IPS-18a (cell line): ENCODE results near the gene QSOX2.

Experiments used
- H3K27ac ChIP-seq: one replicate; pipeline ENCODE4 v1.5.1; 2013; ENCODE audit warnings: low read length
- H3K27me3 ChIP-seq: one replicate; pipeline ENCODE4 v1.6.1; 2013; ENCODE audit warnings: mild to moderate bottlenecking, low read length; ENCODE audit not compliant: control insufficient read depth, insufficient read depth
- H3K36me3 ChIP-seq: one replicate; pipeline ENCODE4 v1.6.1; 2013; ENCODE audit warnings: low read depth, low read length; ENCODE audit not compliant: control insufficient read depth
- H3K4me1 ChIP-seq: one replicate; pipeline ENCODE4 v1.6.1; 2013; ENCODE audit warnings: low read depth, low read length; ENCODE audit not compliant: control insufficient read depth
- H3K4me3 ChIP-seq: one replicate; pipeline ENCODE4 v1.5.1; 2013; ENCODE audit warnings: low read length
- H3K9ac ChIP-seq: one replicate; pipeline ENCODE4 v1.6.1; 2013; ENCODE audit warnings: mild to moderate bottlenecking, low read length, moderate library complexity
- H3K9me3 ChIP-seq: one replicate; pipeline ENCODE4 v1.6.1; 2013; ENCODE audit warnings: low read depth, low read length; ENCODE audit not compliant: control insufficient read depth

The QSOX2 gene

DNA sequence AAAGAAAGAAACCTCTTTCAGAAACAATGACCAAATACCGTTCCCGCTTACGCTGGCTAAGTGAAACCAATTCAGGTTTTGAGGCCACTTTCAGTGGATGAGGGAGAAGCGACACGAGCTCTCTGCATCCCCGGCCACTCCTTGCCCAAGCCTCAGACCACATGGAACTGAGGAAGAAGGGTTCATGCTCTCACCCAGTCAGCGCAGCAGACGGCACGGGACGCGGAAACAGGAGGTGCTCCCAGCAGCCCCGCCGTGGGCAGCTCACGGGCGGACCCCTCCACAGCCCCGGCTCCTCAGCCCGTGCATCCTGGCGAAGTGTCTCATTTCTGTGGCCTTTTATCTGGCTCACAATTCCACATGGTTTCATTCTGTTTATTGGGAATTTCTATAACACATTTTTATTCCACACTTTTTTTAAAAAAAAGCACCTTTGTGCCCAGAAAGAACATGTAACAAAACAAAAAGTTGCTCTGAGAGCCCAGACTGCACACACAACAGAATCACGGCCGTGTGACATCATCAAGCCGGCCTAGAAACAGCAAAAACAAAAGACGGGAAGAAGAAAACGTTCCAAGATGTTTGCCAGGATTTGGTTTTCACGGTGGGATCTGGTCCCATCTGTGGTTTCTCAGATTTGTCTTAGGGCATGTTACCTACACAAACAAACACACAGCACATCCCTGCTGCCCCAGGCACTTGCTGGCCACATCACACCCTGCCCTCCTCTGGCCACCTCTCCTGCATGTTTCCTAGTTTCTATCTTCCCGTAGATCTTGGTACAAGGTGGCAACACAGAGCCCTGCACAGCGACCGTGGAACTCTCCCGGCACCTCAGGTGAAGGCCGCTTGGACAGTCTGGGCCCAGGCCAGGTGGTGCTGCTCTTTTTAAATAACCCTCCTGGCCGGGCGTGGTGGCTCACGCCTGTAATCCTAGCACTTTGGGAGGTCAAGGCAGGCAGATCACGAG, 16.2 kb downstream of the QSOX2 start:
- Histone ChIP-seq H3K27me3 (no peaks in the 10 kb centered on the region), H3K4me3 (no peak overlapping the region), H3K9me3 (no peaks in the 10 kb centered on the region), H3K9ac (no peak overlapping the region), H3K27ac (no peak overlapping the region), H3K36me3 (peaks cover 8% of the 10 kb centered on the region), H3K4me1 (peaks cover 4% of the 10 kb centered on the region)

DNA sequence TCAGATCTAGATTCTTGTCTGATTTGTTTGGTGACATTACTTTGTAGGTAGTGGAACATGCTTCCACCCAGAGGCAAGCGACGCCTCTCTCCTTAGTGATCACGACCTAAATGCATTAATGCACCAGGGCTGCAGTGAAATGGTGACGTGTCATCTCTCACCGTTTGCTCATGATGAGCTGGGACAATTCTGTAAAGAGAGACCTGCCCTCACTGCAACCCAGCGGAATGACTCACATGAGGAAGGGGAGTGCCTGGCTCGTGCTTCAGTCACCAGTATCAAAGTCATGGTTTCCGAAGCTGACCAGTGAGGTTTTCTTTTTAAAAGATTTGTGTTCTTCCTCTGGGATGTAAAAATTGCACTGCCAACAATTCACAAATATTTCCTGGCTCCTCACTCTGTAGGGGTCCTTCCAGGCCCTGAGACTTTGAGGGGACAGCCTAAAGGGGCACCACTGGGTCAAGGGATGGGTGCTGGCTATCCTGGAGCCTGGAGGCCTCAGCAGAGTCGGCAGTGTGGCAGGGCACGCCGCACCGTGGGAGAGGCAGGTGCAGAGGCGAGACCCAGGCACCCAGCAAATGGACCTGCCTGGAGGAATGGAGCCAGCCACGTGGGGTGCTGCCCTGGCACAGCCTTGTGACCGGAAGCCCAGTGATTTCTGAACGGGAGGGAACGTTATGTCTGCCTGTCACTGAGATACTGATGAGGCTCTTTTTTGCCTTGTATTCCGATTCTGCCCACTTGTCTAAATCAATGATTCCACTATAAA, 17.3 kb downstream of the QSOX2 start:
- H3K4me3 ChIP-seq = no peak overlapping the region
- H3K27me3 ChIP-seq = no peaks in the 10 kb centered on the region
- no peaks in the 10 kb centered on the region for H3K4me1 ChIP-seq
- peaks cover 14% of the 10 kb centered on the region for H3K36me3 ChIP-seq
- H3K9ac ChIP-seq = no peak overlapping the region
- no peaks in the 10 kb centered on the region for H3K9me3 ChIP-seq
- no peak overlapping the region for H3K27ac ChIP-seq

DNA sequence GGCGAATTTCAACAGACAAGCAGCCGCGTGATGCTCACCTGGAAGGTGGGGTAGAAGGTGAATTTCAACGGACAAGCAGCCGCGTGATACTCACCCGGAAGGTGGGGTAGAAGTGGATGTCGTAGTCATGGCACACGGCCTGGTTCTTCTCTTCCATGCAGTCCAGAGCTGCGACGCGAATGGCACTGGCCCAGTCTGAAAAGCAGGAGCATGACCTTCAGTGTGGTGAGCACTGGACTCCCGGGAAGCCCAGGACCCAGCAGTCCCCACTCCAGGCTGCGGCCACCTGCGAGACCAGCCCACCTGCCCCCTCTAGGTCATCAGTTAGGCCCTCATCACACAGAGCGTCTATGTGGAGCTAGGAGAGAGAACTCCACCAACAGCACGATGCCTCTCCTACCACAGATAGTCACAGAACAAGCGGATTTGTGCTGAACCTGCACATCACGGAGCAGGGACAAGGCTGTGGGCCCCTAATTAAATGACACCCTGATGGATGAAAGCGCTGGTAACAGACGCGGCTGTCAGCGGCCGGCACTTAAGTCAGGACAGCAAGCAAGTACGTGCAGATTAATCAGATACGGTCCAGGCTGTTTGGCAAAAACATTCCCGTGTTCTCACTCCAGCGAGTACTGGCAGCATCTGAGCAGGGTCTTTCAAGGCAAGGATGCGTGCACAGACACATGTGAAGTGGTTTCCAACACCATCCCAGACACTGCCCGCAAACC, 18.8 kb downstream of the QSOX2 start:
- no peak overlapping the region for H3K4me3 ChIP-seq
- H3K9me3 ChIP-seq = no peaks in the 10 kb centered on the region
- no peaks in the 10 kb centered on the region for H3K27me3 ChIP-seq
- H3K36me3 ChIP-seq = peaks cover 14% of the 10 kb centered on the region
- H3K27ac ChIP-seq = no peak overlapping the region
- no peak overlapping the region for H3K9ac ChIP-seq
- no peaks in the 10 kb centered on the region for H3K4me1 ChIP-seq

DNA sequence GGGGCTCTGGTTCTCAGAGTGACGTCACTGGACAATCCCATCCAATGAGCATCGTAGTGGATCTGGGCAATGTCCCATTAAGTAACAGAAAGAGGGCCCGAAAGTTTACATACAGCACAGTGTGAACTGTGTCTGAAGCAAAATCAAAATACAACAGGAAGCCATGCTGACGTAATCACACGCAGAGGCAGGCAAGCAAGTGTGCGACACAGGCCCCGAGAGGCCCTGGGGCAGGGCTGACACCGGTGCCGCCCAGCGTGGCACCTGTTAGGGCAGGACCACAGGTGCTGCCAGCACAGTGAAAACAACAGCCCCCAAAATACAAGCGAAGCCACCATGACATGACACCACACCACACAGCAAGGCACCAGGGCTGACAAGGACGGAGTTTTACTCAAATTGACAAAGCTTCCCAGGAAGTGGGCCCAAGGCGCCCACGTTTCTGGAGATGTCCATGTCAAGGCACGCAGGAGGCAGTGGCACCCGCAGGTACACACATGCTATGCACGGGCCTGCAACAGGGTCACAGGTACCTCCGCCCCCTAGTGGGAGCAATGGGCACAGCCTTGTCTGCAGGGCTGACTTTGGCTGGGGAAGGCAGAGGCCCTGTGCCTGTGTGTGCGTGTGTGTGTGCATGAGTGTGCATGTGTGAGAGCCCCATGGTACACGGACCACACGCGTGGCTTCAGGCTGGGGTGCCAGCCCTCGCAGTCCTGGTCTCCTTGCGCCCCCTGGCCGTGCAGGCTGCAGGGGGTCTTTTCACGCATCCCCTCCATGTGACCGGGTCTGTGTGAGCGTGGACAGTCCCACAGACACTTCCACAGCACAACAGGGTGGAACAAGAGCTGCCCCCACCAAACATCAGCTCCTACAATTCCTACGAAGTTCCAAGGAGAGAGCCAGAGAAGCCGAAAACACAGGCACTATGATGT, 19.6 kb downstream of the QSOX2 start:
- peaks cover 14% of the 10 kb centered on the region for H3K36me3 ChIP-seq
- H3K9me3 ChIP-seq = no peaks in the 10 kb centered on the region
- no peak overlapping the region for H3K4me3 ChIP-seq
- no peak overlapping the region for H3K9ac ChIP-seq
- H3K4me1 ChIP-seq = no peaks in the 10 kb centered on the region
- no peak overlapping the region for H3K27ac ChIP-seq
- H3K27me3 ChIP-seq = no peaks in the 10 kb centered on the region

GRCh38 chr9:136225366-136225747, 20.3 kb downstream of the QSOX2 start:
- H3K4me1 ChIP-seq = no peaks in the 10 kb centered on the region
- no peak overlapping the region for H3K27ac ChIP-seq
- no peak overlapping the region for H3K4me3 ChIP-seq
- no peaks in the 10 kb centered on the region for H3K9me3 ChIP-seq
- no peaks in the 10 kb centered on the region for H3K27me3 ChIP-seq
- no peak overlapping the region for H3K9ac ChIP-seq
- H3K36me3 ChIP-seq = peaks cover 14% of the 10 kb centered on the region

DNA sequence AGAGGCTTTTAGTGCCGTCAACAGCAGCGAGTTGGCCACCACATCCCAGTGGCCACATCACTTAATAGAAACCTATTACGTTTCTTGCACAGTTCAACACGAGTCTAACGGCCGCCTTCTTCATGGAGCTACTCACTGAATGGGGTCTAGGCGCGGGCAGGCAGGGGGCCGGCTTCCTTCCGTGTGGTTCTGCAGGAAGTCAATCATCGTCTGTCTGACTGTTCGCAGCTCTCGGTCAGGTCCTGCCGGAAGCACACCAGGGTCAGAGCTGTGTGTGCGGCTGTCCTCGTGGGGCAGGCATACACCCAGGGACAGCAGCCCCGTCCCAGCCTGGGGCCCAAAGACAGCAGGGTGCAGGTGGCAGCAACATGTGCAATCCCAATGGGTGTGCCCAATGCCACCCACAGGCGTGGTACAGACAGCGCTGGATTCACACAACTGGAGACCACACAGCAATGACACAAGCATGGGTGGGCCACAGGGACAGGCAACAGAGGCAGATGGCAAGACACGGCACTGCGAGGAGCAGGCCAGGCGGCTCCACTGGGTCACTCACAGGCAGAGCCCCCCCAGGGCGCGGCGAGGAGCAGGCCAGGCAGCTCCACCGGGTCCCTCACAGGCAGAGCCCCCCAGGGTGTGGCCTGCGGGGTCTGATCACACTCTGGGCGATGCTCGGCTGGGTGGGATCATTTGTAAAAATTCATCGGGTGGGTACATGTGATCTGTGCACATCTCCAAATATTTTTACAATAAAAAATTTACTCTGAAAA, 21.6 kb downstream of the QSOX2 start:
- H3K4me3 ChIP-seq = no peak overlapping the region
- no peaks in the 10 kb centered on the region for H3K27me3 ChIP-seq
- H3K4me1 ChIP-seq = no peaks in the 10 kb centered on the region
- no peaks in the 10 kb centered on the region for H3K9me3 ChIP-seq
- H3K27ac ChIP-seq = no peak overlapping the region
- H3K9ac ChIP-seq = no peak overlapping the region
- H3K36me3 ChIP-seq = peaks cover 14% of the 10 kb centered on the region

GRCh38 chr9:136222906-136223285, 22.7 kb downstream of the QSOX2 start:
- H3K36me3 ChIP-seq = peaks cover 17% of the 10 kb centered on the region
- H3K4me3 ChIP-seq = no peak overlapping the region
- no peaks in the 10 kb centered on the region for H3K4me1 ChIP-seq
- H3K27me3 ChIP-seq = no peaks in the 10 kb centered on the region
- H3K9ac ChIP-seq = no peak overlapping the region
- H3K9me3 ChIP-seq = no peaks in the 10 kb centered on the region
- no peak overlapping the region for H3K27ac ChIP-seq

DNA sequence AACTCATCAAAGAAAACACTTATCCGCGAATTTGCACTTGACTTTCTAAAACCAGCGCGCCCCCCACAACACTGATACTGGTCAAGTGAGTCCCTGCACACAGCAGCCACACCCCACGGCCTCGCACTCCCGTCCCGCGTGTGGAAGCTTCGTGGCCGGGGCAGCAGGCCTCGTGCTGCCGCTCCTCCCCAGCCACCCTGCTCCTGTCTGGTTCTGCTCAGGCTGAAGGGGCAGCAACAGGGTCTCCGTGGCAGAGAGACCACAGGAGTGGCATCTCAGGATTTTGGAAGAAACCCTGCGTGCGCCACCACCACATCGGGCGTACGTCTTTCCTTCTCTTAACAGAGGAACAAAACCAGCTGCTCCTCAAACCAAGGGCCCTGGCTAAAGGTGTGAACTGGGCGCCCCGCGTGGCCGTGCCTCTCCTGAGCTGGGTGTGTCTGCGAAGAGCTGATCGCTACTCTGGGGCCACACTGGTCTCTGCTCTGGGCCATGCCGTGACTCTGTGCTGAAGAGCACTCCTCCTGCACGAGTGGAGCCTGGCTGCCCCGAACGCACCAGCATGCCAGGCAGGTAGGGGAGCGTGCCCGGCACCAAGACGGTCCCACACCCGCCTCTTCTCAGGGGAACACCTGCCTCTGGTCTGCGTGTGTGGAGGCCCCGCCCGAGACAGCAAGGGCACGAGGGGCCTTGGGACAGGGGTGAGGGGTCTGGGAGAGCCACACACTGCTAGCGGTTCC, 23.3 kb downstream of the QSOX2 start:
- no peak overlapping the region for H3K27ac ChIP-seq
- H3K9me3 ChIP-seq = no peaks in the 10 kb centered on the region
- H3K36me3 ChIP-seq = peaks cover 17% of the 10 kb centered on the region
- H3K4me3 ChIP-seq = no peak overlapping the region
- no peaks in the 10 kb centered on the region for H3K27me3 ChIP-seq
- no peaks in the 10 kb centered on the region for H3K4me1 ChIP-seq
- no peak overlapping the region for H3K9ac ChIP-seq

DNA sequence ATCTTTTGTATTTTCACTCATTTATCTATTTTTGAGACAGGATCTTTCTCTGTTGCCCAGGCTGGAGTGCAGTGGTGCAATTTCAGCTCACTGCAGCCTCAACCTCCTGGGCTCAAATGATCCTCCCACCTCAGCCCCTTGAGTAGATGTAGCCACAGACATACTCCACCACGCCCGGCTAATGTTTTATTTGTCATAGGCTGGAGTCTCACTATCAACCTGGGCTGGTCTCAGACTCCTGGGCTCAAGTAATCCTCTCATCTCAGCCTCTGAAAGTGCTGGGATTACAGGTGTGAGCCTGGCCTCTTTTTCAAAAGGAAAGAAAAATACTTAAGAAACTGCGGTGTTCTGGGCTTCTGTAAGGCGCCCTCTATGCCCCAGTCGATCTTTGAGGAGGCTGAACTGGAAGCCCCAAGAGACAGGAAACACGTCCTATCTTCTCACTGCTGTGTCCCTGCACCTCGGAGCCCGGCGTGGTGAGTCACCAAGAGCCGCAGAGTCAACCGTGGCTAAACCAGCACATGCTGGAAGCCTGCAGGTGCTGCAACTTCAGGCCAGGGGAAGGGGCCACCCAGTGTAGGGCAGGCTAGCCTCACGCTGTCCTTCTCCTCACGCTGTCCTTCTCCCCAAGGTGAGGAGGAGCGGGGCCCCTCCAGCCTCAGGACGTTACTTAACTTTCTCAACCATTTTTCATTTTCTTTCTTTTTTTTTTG, 25.4 kb downstream of the QSOX2 start:
- no peaks in the 10 kb centered on the region for H3K4me1 ChIP-seq
- H3K27ac ChIP-seq = no peak overlapping the region

More for the DNA sequence above, 25.4 kb downstream of the QSOX2 start:
- Histone ChIP-seq H3K9me3 (no peaks in the 10 kb centered on the region), H3K36me3 (peaks cover 20% of the 10 kb centered on the region), H3K27me3 (no peaks in the 10 kb centered on the region), H3K9ac (no peak overlapping the region), H3K4me3 (no peak overlapping the region)
